CD8-positive, alpha-beta memory T cell (primary cell): ENCODE results near the gene AIG1. TPM values are rescaled to one million over a fixed set of nuclear protein-coding genes. Genes with fewer than 3 reads are reported as not detected.
A peak's percentile ranks its signal among the peaks of the same experiment; 100 is the strongest.

Experiments used
- CTCF ChIA-PET: fragments of 350-600 bp; sonication (Branson Sonifier 250); formaldehyde crosslinking; loops from one replicate; lab custom pipeline; 2021; ENCODE audit warnings: antibody characterized with exemption; lab: Charles Lee
- POLR2A ChIA-PET: fragments of 350-600 bp; sonication (Branson Sonifier 250); formaldehyde crosslinking; loops from one replicate; lab custom pipeline; 2021; ENCODE audit warnings: antibody characterized with exemption; lab: Charles Lee
- DNase-seq, 5 donors: peaks; one replicate each; pipeline versions ENCODE4 v3.0.0 to v3.0.0-alpha.2; 2020 to 2022; ENCODE audit warnings: mixed read lengths in 1 of 5
- H3K27ac ChIP-seq: one replicate; pipeline ENCODE4 v1.7.0; 2013; ENCODE audit warnings: low read depth, mild to moderate bottlenecking, low read length, moderate library complexity
- H3K27me3 ChIP-seq: 2 replicates; pipeline ENCODE4 v1.7.0; 2013; ENCODE audit warnings: low read length, mild to moderate bottlenecking; ENCODE audit not compliant: insufficient read depth, poor library complexity, severe bottlenecking
- H3K36me3 ChIP-seq: 2 replicates; pipeline ENCODE4 v1.7.0; 2013; ENCODE audit warnings: mild to moderate bottlenecking, low read length, moderate library complexity; ENCODE audit not compliant: insufficient read depth
- H3K4me1 ChIP-seq: 2 replicates; pipeline ENCODE4 v1.7.0; 2013; ENCODE audit warnings: mild to moderate bottlenecking, low read length, moderate library complexity; ENCODE audit not compliant: insufficient read depth
- H3K4me3 ChIP-seq: 2 replicates; pipeline ENCODE4 v1.7.0; 2013; ENCODE audit warnings: mild to moderate bottlenecking, low read length
- H3K9me3 ChIP-seq: 2 replicates; pipeline ENCODE4 v1.7.0; 2013; ENCODE audit warnings: mild to moderate bottlenecking, low read length
- H3K27ac Mint-ChIP-seq, 8 donors: one replicate each; pipeline ENCODE4 v1.8.0; 2020 to 2021; ENCODE audit warnings: mixed read lengths in 8 of 8, mild to moderate bottlenecking in 6 of 8, inconsistent platforms in 3 of 8, moderate library complexity in 3 of 8
- H3K27me3 Mint-ChIP-seq, 2 donors: one replicate each; pipeline ENCODE4 v1.8.0; 2020 to 2021; ENCODE audit warnings: mixed read lengths in 2 of 2, mild to moderate bottlenecking in 1 of 2, moderate library complexity in 1 of 2
- H3K36me3 Mint-ChIP-seq, 3 donors: one replicate each; pipeline ENCODE4 v1.8.0; 2020 to 2021; ENCODE audit warnings: mixed read lengths in 3 of 3, inconsistent platforms in 1 of 3, mild to moderate bottlenecking in 1 of 3
- H3K4me1 Mint-ChIP-seq, 3 donors: one replicate each; pipeline ENCODE4 v1.8.0; 2020 to 2021; ENCODE audit warnings: mixed read lengths in 3 of 3, inconsistent platforms in 1 of 3, mild to moderate bottlenecking in 1 of 3
- H3K4me3 Mint-ChIP-seq, 7 donors: one replicate each; pipeline ENCODE4 v1.8.0; 2020 to 2021; ENCODE audit warnings: mixed read lengths in 7 of 7, mild to moderate bottlenecking in 6 of 7, moderate library complexity in 4 of 7, inconsistent platforms in 2 of 7
- H3K9me3 Mint-ChIP-seq, 5 donors: one replicate each; pipeline ENCODE4 v1.8.0; 2020 to 2022; ENCODE audit warnings: mixed read lengths in 5 of 5, mild to moderate bottlenecking in 3 of 5, moderate library complexity in 2 of 5, inconsistent platforms in 1 of 5
- polyA plus RNA-seq: library from polyadenylated mRNA; unstranded; fragments of 300-500 nt; fragmentation: Illumina TruSeq; gene quantifications from one replicate; pipeline ENCODE4 v1.2.3, GENCODE V29; 2021
- total RNA-seq, 2 experiments: library from RNA; stranded (reverse); gene quantifications; one replicate each; pipeline ENCODE4 v1.2.3, GENCODE V29; 2021

Gene AIG1
- total and polyA plus RNA-seq, 3 experiments from 2014 or later: 6.9 to 17.3 (median 8.2) TPM

GRCh38 chr6:143323729-143324470, 263.2 kb downstream of the AIG1 start:
- no peak overlapping the region for H3K4me3 ChIP-seq
- DNase-seq: no peak
- Mint-ChIP-seq H3K36me3 (peaks cover 0 to 3% (median 0%) of the 10 kb centered on the region in 3 donors), H3K27me3 (no peaks in the 10 kb centered on the region), H3K27ac (peak overlapping the region in 1 of 8 donors; percentile 9), H3K9me3 (peaks cover 0 to under 1% (median 0%) of the 10 kb centered on the region in 5 donors), H3K4me3 (no peak overlapping the region), H3K4me1 (no peaks in the 10 kb centered on the region)
- no peak overlapping the region for H3K27ac ChIP-seq
- POLR2A ChIA-PET: no interaction called here
- no peaks in the 10 kb centered on the region for H3K4me1 ChIP-seq
- no peaks in the 10 kb centered on the region for H3K27me3 ChIP-seq
- CTCF ChIA-PET: no interaction called here
- H3K9me3 ChIP-seq: no peaks in the 10 kb centered on the region
- no peaks in the 10 kb centered on the region for H3K36me3 ChIP-seq

GRCh38 chr6:143325379-143326140, 264.9 kb downstream of the AIG1 start:
- H3K27me3 Mint-ChIP-seq: no peaks in the 10 kb centered on the region
- H3K27me3 ChIP-seq: no peaks in the 10 kb centered on the region
- no peak overlapping the region for H3K27ac Mint-ChIP-seq
- H3K4me3 Mint-ChIP-seq: no peak overlapping the region
- H3K36me3 Mint-ChIP-seq: no peaks in the 10 kb centered on the region
- no peaks in the 10 kb centered on the region for H3K9me3 ChIP-seq
- no peak overlapping the region for H3K4me3 ChIP-seq
- no peaks in the 10 kb centered on the region for H3K36me3 ChIP-seq
- H3K27ac ChIP-seq: no peak overlapping the region
- ChIA-PET POLR2A (no interaction called here), CTCF (no interaction called here)
- DNase-seq: no peak
- H3K4me1 Mint-ChIP-seq: no peaks in the 10 kb centered on the region
- no peaks in the 10 kb centered on the region for H3K4me1 ChIP-seq
- H3K9me3 Mint-ChIP-seq: no peaks in the 10 kb centered on the region

GRCh38 chr6:143328876-143329275, 268.2 kb downstream of the AIG1 start:
- no peak overlapping the region for H3K4me3 Mint-ChIP-seq
- H3K36me3 ChIP-seq: no peaks in the 10 kb centered on the region
- H3K27me3 Mint-ChIP-seq: no peaks in the 10 kb centered on the region
- DNase-seq: no peak
- no peaks in the 10 kb centered on the region for H3K27me3 ChIP-seq
- no peaks in the 10 kb centered on the region for H3K9me3 Mint-ChIP-seq
- no peak overlapping the region for H3K27ac ChIP-seq
- no peaks in the 10 kb centered on the region for H3K4me1 Mint-ChIP-seq
- no peak overlapping the region for H3K27ac Mint-ChIP-seq
- H3K4me3 ChIP-seq: no peak overlapping the region
- CTCF ChIA-PET: no interaction called here
- no peaks in the 10 kb centered on the region for H3K9me3 ChIP-seq
- POLR2A ChIA-PET: no interaction called here
- no peaks in the 10 kb centered on the region for H3K4me1 ChIP-seq
- H3K36me3 Mint-ChIP-seq: peaks cover 0 to 2% (median 0%) of the 10 kb centered on the region in 3 donors

- Histone ChIP-seq H3K4me3 (no peak overlapping the region), H3K27me3 (no peaks in the 10 kb centered on the region), H3K4me1 (no peaks in the 10 kb centered on the region), H3K36me3 (no peaks in the 10 kb centered on the region), H3K27ac (no peak overlapping the region), H3K9me3 (no peaks in the 10 kb centered on the region)
- CTCF ChIA-PET: no interaction called here
- Mint-ChIP-seq H3K9me3 (no peaks in the 10 kb centered on the region), H3K36me3 (peaks cover 0 to 2% (median 2%) of the 10 kb centered on the region in 3 donors), H3K4me1 (no peaks in the 10 kb centered on the region), H3K27ac (no peak overlapping the region), H3K4me3 (no peak overlapping the region), H3K27me3 (no peaks in the 10 kb centered on the region)
- POLR2A ChIA-PET: no interaction called here
- DNase-seq: no peak
These were observed 268.6 kb downstream of the AIG1 start for GRCh38 chr6:143329323-143329722.

- H3K4me1 ChIP-seq: no peaks in the 10 kb centered on the region
- POLR2A ChIA-PET: no interaction called here
- no peak for DNase-seq
- peaks cover 2 to 6% (median 3%) of the 10 kb centered on the region in 3 donors for H3K36me3 Mint-ChIP-seq
- H3K36me3 ChIP-seq: no peaks in the 10 kb centered on the region
- H3K4me3 Mint-ChIP-seq: no peak overlapping the region
- H3K27me3 ChIP-seq: no peaks in the 10 kb centered on the region
- CTCF ChIA-PET: no interaction called here
- no peak overlapping the region for H3K27ac ChIP-seq
- H3K4me1 Mint-ChIP-seq: no peaks in the 10 kb centered on the region
- no peaks in the 10 kb centered on the region for H3K9me3 ChIP-seq
- no peak overlapping the region for H3K27ac Mint-ChIP-seq
- no peak overlapping the region for H3K4me3 ChIP-seq
- H3K27me3 Mint-ChIP-seq: no peaks in the 10 kb centered on the region
- no peaks in the 10 kb centered on the region for H3K9me3 Mint-ChIP-seq
These were observed 270.7 kb downstream of the AIG1 start for GRCh38 chr6:143331362-143331761.

- Histone ChIP-seq H3K27me3 (no peaks in the 10 kb centered on the region), H3K4me3 (no peak overlapping the region), H3K27ac (no peak overlapping the region), H3K9me3 (no peaks in the 10 kb centered on the region), H3K4me1 (no peaks in the 10 kb centered on the region), H3K36me3 (no peaks in the 10 kb centered on the region)
- POLR2A ChIA-PET: no interaction called here
- no peaks in the 10 kb centered on the region for H3K4me1 Mint-ChIP-seq
- H3K9me3 Mint-ChIP-seq: no peaks in the 10 kb centered on the region
- CTCF ChIA-PET: no interaction called here
- DNase-seq: no peak
- H3K27ac Mint-ChIP-seq: no peak overlapping the region
- H3K27me3 Mint-ChIP-seq: no peaks in the 10 kb centered on the region
- no peak overlapping the region for H3K4me3 Mint-ChIP-seq
- H3K36me3 Mint-ChIP-seq: peaks cover 2 to 6% (median 3%) of the 10 kb centered on the region in 3 donors
These were observed 271.6 kb downstream of the AIG1 start for GRCh38 chr6:143332153-143332845.

- ChIA-PET CTCF (no interaction called here), POLR2A (no interaction called here)
- Mint-ChIP-seq H3K4me1 (no peaks in the 10 kb centered on the region), H3K4me3 (no peak overlapping the region), H3K27me3 (no peaks in the 10 kb centered on the region), H3K9me3 (no peaks in the 10 kb centered on the region), H3K27ac (no peak overlapping the region), H3K36me3 (peaks cover 2 to 6% (median 3%) of the 10 kb centered on the region in 3 donors)
- H3K36me3 ChIP-seq: no peaks in the 10 kb centered on the region
- no peak overlapping the region for H3K27ac ChIP-seq
- DNase-seq: no peak
- no peaks in the 10 kb centered on the region for H3K27me3 ChIP-seq
- H3K4me1 ChIP-seq: no peaks in the 10 kb centered on the region
- H3K4me3 ChIP-seq: no peak overlapping the region
- no peaks in the 10 kb centered on the region for H3K9me3 ChIP-seq
These were observed 272.4 kb downstream of the AIG1 start for GRCh38 chr6:143333081-143333480.
